ENCODE results near the gene PRAMEF12.
"Not testable (repeated sequence)": the region's sequence is repeated elsewhere in the genome, so short reads cannot be mapped to it uniquely, and the experiment has no call there.

The PRAMEF12 gene

DNA sequence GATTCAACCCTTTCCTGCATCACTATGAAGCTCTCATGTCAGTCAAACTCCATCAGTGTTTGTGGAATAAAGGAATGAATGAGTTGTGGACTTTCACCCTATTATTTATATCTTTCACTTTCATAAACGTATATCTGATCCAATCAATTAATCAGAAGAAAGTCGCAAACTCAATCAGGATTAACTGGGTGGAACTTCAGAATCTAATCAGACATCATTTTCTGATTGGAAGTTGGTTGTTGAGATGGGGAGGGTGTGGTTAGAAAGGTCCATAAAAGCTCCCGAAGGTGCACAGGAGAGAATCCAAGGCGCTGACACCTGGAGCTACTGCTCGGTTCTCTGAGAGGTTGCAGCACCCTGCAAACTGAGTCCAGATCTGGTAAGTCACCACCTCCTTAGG is at the start of gene PRAMEF12:
TSS of gene PRAMEF12 (plus strand) at position 301 of the 400 bp plus-strand sequence. CDS start 1,130 bp downstream, outside the sequence.
- no peak for DNase-seq (ENCODE audit: low read depth in 1 of 2, low spot score in 1 of 2)

DNA sequence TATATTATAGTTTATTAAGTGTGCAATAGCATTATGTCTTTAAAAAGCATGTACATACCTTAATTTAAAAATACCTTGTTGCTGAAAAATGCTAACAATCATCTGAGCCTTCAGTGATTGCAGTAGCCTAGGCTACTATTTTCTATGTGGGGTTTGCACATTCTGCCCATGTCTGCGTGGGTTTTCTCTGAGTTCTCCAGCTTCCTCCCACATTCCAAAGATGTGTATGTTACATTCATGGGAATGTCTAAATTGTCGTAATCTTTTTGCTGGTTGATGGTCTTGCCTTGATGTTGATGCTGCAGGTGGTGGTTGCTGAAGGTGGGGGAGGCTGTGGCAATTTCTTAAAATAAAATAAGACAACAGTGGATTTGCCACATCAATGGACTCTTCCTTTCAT is 45.1 kb upstream of the PRAMEF12 start:
- no peak for DNase-seq (ENCODE audit: low read depth in 1 of 2, low spot score in 1 of 2)

DNA sequence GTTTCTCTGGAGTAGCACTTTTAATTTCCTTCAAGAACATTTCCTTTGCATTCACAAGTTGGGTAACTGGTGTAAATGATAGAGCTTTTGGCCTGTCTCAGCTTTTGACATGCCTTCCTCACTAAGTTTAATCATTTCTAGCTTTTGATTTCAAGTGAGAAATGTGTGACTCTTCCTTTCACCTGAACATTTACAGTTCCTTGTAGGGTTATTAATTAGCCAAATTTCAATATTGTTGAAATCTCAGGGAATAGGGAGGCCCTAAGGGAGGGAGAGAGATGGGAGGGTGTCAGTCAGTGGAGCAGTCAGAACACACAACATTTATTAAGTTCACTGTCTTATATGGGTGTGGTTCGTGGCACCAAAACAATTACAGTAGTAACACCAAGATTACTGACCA is 43.4 kb upstream of the PRAMEF12 start:
- no peak for DNase-seq (ENCODE audit: low read depth in 1 of 2, low spot score in 1 of 2)

DNA sequence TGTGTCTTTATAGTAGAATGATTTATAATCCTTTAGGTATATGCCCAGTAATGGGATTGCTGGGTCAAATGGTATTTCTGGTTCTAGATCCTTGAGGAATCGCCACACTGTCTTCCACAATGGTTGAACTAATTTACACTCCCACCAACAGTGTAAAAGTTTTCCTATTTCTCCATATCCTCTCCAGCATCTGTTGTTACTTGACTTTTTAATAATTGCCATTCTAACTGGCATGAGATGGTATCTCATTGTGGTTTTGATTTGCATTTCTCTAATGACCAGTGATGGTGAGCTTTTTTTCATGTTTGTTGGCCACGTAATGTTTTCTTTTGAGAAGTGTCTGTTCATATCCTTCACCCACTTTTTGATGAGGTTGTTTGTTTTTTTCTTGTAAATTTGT is 42.5 kb upstream of the PRAMEF12 start:
- DNase-seq (ENCODE audit: low read depth in 1 of 2, low spot score in 1 of 2): not testable (repeated sequence)

DNA sequence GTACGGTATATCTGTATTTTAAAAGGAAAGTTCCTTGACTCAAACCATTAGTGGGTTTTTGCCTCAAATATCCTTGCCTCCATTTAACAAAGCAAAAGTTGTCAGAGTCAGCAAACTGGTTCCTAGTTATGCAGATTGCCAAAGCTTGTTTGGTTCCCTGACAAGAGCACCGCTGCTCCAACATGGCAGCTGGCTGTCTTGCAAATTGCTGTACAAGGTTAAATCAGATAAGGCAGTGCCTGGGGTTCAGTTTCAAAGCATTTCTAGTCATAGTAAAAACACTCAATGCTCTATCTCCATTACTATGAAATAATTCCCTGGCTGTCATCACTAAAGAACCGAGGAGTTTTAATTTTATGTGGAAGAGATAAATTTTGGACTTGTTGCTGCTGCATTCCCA is 38.9 kb upstream of the PRAMEF12 start:
- DNase-seq (ENCODE audit: low read depth in 1 of 2, low spot score in 1 of 2): no peak

DNA sequence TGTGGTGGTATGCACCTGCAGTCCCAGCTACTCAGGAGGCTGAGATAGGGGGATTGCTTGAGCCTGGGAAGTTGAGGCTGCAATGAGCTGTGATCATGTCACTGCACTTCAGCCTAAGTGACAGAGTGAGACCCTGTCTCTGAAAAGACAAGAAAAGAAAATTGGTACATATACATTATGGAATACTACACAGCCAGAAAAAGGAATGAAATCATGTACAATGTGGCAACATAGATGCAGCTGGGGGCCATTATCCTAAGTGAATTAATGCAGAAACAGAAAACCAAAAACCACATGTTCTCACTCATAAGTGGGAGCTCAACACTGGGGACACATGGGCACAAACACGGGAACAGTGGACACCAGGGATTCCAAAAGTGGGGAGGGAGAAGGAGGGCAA is 34.6 kb upstream of the PRAMEF12 start:
- DNase-seq (ENCODE audit: low read depth in 1 of 2, low spot score in 1 of 2): no peak

DNA sequence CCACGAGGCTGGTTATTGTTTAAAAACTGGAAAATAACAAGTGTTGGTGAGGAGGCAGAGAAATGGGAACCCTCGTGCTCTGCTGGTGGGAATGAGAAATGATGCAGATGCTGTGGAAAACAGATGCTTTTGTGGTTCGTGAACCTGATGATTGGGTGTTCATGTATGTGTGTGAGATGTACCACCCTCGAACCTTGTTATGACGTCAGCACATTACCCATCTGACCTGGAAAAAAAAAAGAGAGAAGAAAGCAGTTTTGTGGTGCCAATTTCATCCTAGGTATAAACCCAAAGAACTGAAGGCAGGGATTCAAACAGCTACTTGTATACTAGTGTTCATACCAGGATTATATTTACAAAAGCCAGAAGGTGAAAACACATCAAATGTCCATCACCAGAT is 33.9 kb upstream of the PRAMEF12 start:
- no peak for DNase-seq (ENCODE audit: low read depth in 1 of 2, low spot score in 1 of 2)

DNA sequence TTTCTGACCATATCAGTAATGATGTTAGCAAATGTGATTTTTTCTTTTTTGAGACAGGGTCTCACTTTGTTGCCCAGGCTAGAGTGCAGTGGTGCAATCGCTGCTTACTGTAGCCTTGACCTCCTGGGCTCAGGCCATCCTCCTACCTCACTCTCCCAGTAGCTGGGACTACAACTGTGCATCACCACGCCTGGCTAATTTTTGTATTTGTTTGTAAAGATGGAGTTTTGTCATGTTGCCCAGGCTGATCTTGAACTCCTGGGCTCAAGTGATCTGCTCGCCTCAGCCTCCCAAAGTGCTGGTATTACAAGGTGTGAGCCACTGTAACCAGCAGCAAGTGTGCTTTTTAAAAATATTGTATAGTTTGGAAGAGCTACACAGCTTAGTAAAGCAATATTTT is 31.6 kb upstream of the PRAMEF12 start:
- no peak for DNase-seq (ENCODE audit: low read depth in 1 of 2, low spot score in 1 of 2)

DNA sequence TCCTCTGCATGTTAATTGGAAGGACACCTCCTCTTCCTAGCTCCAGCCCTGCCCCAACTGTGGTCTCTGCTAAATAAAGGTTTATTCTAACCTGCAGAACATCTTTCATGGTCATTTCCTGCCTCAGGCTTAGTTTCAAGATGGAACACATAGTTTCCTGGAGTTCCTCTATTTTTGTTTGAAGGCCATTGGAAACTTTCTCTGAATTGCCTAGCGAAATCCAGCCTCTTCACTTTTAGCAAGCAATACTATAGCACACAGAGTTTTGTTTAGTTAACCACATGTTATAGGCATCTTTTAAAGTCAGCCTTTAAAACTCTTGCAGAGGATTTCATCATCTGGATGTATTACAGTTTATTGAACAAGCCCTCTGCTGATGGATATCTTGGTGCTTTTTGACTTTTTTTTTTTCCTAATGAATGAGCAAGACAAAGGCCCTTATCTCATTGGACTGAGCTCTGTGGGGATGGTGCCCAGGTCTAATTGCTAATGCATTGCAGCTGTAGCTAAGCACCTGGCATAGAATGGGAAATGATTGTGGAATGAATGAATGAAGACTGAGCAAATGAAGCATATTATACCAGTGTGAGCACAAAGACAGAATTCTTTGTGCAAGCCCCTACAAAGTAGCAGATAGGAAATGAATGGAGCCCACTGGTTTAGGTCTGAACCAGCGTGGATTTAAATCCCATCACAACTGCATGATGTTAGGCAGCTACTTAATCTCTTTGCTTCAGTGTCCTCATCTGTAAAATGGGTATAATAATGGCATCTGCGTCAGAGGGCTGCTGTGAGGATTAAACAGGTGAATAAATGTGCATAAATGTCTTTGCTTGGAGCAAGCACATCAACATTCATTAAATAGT is 28.2 kb upstream of the PRAMEF12 start:
- no peak for DNase-seq (ENCODE audit: low read depth in 1 of 2, low spot score in 1 of 2)

DNA sequence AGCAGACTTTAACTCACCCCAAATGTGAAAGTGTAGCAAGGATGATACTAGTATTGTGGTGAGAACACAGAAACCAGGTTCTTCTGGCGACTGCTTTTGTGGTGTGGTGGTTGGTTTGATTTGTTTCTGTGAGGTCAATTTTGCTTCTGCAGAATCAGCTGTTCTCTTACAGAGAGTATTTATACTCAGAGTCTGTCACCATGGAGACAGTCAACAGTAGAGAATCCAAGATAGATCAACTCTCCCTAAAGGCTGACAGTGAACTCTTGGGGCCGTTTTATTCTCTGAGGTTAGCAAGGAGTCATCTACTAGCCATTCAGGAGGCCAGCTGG is 27.6 kb upstream of the PRAMEF12 start, which contains the start of gene CFAP107:
TSS of gene CFAP107 (plus strand) at position 209 of the 332 bp plus-strand sequence. CDS start 231 bp downstream, outside the sequence.
- no peak for DNase-seq (ENCODE audit: low read depth in 1 of 2, low spot score in 1 of 2)

DNA sequence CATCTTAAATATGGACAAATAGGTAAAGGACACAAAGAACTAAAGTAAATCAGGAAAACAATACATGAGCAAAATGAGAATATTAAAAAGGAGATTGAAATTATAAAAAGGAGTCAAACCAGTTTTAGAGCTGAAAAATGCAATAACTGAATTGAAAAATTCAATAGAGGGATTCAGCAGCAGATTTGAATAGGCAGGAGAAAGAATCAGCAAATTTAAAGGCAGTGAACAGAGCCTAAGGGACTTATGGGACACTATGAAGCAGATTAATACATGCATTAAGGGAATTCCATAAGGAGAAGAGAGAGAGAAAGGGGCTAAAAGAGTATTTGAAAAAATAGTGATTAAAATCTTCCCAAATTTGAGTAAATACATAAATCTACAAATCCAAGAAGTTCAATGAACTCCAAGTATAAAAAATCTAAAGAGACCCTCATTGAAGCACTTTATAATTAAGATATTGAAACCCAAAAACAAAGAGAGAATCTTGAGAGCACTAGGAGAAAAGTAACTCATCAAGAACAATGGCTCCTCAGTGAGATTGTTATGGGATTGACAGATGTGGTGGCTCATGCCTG is 24.7 kb upstream of the PRAMEF12 start:
- DNase-seq (ENCODE audit: low read depth in 1 of 2, low spot score in 1 of 2): no peak

DNA sequence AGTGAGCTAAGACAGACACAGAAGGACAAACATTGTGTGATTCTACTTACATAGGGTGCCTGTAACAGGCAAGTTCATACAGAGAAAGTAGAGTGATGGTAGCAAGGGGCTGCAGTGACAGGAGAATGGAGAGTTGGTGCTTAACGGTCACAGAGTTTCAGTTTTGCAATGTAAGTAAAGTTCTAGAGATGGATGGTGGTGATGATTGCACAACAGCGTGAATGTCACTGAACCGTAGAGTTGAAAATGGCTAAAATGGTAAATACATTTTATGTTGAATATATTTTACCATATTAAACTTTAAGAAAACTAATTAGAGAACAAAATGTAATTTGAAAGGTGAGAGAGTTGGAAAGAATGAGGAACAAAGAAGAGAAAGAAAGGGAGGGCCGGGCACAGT is 18.8 kb upstream of the PRAMEF12 start:
- DNase-seq (ENCODE audit: low read depth in 1 of 2, low spot score in 1 of 2): no peak

DNA sequence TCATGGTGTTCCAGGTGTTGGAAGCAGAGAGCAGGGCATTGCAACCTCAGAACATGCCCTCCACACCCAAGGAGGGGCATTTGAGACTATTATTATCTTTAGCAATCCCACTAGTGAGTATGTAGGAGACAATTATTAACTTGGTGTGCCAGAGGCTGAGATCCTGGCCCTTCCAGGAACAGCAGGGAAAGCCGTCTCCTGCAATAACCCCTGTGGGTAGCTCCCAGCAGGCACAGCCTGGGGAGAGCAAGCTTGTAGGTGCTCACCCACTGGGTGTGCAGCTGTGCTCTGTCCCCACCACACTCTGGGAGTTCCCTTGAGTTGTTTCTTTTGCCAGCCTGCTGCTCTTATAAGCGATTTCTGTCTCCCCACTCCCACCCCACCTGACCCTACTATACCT is 17.3 kb upstream of the PRAMEF12 start:
- DNase-seq (ENCODE audit: low read depth in 1 of 2, low spot score in 1 of 2): no peak

DNA sequence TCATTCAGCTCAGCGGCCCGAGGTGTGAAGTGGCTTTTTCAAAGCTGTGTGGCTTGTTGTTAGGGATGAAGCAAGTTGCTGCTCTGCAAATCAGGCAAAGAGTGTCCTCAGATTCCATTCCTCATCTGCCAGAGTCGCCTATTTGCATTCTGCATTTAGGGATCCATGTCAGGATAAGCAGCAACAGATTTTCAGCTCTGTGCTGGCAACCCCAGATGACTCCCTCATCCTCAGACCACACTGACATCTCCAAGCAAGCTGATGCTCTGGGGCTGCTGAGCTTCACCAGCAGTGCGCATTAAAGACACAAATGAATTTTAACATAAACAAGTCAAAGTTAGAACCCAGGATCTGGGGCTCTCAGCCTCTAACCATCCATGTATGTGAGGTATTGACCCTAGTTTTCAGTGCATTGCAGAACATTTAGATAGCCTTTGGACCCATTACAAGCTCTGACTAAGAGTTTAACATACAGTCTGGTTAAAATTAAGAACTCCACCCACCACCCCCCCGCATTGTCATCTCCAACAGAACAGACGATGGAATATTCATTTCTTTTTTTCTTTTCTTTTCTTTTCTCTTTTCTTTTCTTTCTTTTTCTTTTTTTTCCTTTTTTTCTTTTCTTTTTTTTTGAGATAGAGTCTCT is 16.6 kb upstream of the PRAMEF12 start:
- DNase-seq (ENCODE audit: low read depth in 1 of 2, low spot score in 1 of 2): no peak

DNA sequence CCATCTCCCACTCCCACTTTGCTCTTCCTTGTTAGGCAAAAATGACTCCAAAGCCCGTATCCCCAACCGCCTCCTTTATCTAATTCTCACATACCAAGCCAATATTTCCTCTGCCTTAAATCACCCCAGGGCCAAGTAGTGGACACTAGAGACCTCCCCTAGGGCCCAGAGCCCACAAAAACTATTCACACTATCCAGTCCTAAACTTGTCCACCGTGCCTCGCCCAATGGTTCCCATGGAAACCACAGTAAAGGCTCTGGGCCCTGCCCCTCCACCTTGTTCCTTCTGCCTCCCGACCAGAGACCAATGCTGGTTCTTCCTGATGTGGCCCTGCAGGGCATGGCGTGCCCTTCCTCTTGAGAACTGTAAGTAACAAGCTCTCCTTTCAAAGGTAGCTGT is 15.7 kb upstream of the PRAMEF12 start:
- DNase-seq (ENCODE audit: low read depth in 1 of 2, low spot score in 1 of 2): no peak

DNA sequence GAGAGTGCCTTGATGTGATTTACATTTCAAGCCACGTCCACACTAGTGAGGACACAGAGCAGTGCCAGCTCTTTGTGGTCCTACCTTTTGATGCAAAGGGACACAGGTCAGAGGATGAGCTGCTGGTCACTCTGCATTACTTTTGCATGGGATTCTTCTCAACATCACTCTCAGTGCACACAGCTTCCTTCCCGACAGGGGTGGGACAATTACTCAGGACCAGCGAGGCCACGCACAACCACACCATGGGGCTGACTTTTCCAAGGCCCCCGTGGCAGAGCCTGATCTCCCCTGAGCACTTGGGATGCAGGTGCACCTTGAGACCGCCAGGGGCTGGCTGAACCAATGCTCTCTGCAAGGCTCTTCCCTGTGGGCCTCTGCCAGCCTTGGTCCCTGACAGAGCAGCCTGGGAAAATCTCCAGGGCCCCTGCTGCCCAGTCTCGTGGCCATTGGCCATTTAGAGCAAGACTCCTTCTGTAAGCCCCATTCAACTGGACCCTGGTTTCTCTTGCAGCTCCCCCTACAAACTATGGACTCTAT is 13.2 kb upstream of the PRAMEF12 start:
- DNase-seq (ENCODE audit: low read depth in 1 of 2, low spot score in 1 of 2): no peak

DNA sequence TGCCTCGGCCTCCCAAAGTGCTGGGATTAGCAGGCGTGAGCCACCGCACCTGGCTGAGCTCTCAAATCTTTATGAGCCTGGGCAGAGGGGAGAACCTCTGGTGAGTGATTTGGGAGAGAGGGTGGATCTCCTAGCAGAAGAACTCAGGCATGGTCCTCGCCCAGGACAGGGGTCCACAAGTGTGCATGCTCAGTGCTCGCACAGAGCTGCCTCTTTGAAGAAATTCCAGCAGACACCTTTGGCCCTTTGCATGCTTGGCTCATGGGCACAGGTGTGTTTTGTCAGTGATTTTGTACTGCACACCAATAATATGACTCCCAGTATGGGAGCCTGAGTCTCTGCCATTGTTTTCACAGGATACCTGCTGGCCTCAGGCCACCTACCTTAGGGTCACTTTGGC is 11.8 kb upstream of the PRAMEF12 start:
- DNase-seq (ENCODE audit: low read depth in 1 of 2, low spot score in 1 of 2): no peak

DNA sequence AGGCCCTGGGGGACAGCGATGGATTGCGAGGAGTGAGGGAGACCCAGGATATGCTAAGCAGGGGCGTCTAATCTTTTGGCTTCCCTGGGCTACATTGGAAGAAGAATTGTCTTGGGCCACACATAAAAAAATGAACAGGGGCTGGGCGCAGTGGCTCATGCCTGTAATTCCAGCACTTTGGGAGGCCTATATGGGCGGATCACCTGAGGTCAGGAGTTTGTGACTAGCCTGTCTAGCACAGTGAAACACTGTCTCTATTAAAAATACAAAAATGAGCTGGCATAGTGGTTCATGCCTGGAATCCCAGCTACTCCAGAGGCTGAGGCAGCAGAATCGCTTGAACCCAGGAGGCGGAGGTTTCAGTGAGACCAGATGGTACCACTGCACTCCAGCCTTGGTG is 10.8 kb upstream of the PRAMEF12 start:
- DNase-seq (ENCODE audit: low read depth in 1 of 2, low spot score in 1 of 2): no peak

DNA sequence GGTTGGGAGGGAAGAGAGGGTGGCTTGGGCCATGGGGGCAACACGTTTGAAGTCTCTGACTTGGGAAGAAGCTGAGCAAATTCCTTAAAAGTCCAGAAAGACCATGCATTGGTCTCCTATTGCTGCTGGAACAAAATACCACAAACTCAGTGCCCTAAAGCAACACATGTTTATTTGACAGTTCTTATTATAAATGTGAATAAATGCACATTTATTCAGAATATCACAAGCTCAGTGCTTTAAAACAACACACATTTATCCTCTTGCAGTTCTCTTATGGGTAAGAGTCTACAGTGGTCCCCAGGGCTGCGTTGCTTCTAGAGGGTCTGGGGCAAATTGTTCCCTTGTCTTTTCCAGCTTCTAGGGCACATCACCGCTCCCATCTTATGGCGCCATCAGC is 10.1 kb upstream of the PRAMEF12 start:
- DNase-seq (ENCODE audit: low read depth in 1 of 2, low spot score in 1 of 2): no peak

DNA sequence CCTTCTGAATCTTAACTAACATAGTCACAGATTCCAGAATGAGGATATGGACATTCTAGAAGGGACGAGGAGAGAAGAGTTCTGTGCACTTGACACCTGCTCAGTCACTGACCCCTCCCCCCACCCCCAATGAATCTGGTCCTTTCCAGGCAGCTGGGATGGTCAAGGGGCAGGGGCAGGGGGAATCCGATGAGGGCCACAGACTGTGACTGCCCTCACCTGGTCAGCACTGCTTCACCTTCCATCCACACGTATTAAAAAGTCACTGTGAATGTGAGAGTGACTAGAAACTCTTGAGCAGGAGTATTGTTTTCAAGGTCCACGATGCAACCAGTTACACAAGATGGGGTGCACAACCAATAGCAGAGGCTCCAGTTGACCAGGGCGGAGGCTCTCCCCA is 9.5 kb upstream of the PRAMEF12 start:
- DNase-seq (ENCODE audit: low read depth in 1 of 2, low spot score in 1 of 2): no peak

DNA sequence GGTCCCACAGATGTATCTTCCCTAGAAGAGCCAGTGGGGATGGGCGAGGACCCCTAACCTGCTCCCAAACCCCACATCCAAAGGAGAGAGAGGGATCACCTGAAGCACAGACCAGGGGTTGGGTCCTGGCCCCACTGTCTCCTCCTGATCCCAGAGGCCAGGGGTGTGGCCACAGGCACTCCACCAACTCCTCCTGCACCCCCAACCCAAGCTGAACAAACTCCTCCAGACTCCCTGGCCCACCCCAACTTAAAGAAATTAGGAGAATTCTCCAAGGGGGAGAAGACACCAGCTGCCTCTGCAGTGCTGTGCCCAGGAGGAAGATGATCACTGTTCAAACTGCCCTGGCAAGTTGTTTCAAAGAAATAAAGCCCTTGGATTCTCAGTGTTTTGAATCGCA is 4.5 kb upstream of the PRAMEF12 start:
- no peak for DNase-seq (ENCODE audit: low read depth in 1 of 2, low spot score in 1 of 2)

DNA sequence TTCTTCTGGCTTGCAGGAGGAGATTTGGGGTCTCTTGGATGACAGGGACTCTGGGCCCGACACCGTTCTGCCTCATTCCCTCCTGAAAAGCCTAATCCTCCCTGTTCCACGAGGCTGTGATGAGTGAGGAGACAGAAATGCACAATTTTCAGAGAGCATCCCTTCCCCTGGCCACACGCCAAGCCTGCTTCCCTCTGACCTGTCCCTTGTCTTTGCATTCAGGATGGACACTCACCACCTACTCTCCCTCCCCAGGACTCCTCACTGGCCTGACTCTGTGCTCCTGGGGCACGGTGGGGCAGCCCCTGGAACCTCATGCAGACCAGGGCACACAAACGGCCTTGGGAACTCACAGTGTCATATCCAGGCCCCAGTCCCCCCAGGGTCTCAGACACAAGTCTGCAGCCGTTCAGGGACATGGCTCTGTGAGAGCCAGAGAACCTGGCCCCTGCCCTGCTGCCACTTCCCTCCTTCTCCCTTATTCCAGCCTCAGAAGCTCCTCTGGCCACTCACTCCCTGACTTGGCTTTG is 3.5 kb upstream of the PRAMEF12 start:
- no peak for DNase-seq (ENCODE audit: low read depth in 1 of 2, low spot score in 1 of 2)

Data from activated T-helper 1 cell treated with anti-CD3 and anti-CD28 coated beads, Interleukin-2, amount 50 U/mL, for 16 hours (primary cell).